SJSA1 (cell line): ENCODE data around the gene ASAP2. TPM values are rescaled to one million over a fixed set of nuclear protein-coding genes. Genes with fewer than 3 reads are reported as not detected.

Experiments used
- DNase-seq, 2 experiments: peaks; one replicate each; pipeline ENCODE4 v3.0.0-alpha.2; 2015 to 2020; ENCODE audit warnings: low spot score in 2 of 2, low read depth in 1 of 2
- H3K27ac ChIP-seq: fragments of 250-450 bp; sonication (Bioruptor Pico); 2 replicates; pipeline ENCODE4 v1.5.1; 2020; ENCODE audit warnings: mild to moderate bottlenecking, moderate library complexity
- H3K27me3 ChIP-seq: fragments of 250-450 bp; sonication (Bioruptor Pico); replicated peaks from 2 replicates; pipeline ENCODE4 v1.5.1; 2020; ENCODE audit warnings: mild to moderate bottlenecking, moderate library complexity
- H3K36me3 ChIP-seq: fragments of 250-450 bp; sonication (Bioruptor Pico); 2 replicates; pipeline ENCODE4 v1.5.1; 2020; ENCODE audit warnings: mild to moderate bottlenecking
- H3K4me1 ChIP-seq: fragments of 250-450 bp; sonication (Bioruptor Pico); replicated peaks from 2 replicates; pipeline ENCODE4 v1.6.1; 2021; ENCODE audit warnings: mild to moderate bottlenecking
- H3K4me3 ChIP-seq: fragments of 250-450 bp; sonication (Bioruptor Pico); 2 replicates; pipeline ENCODE4 v1.5.1; 2020; ENCODE audit warnings: mild to moderate bottlenecking
- H3K9me3 ChIP-seq: fragments of 250-450 bp; sonication (Bioruptor Pico); replicated peaks from 2 replicates; pipeline ENCODE4 v1.5.1; 2020; ENCODE audit warnings: mild to moderate bottlenecking
- total RNA-seq: library from RNA; depleted of rRNA; stranded (reverse); fragments of >200 nt; shearing (Covaris generic); gene quantifications from 2 replicates; pipeline ENCODE4 v1.2.3, GENCODE V29; 2014

The ASAP2 gene
- total RNA-seq, 1 experiment from 2014 or later: 15.5 TPM

DNA sequence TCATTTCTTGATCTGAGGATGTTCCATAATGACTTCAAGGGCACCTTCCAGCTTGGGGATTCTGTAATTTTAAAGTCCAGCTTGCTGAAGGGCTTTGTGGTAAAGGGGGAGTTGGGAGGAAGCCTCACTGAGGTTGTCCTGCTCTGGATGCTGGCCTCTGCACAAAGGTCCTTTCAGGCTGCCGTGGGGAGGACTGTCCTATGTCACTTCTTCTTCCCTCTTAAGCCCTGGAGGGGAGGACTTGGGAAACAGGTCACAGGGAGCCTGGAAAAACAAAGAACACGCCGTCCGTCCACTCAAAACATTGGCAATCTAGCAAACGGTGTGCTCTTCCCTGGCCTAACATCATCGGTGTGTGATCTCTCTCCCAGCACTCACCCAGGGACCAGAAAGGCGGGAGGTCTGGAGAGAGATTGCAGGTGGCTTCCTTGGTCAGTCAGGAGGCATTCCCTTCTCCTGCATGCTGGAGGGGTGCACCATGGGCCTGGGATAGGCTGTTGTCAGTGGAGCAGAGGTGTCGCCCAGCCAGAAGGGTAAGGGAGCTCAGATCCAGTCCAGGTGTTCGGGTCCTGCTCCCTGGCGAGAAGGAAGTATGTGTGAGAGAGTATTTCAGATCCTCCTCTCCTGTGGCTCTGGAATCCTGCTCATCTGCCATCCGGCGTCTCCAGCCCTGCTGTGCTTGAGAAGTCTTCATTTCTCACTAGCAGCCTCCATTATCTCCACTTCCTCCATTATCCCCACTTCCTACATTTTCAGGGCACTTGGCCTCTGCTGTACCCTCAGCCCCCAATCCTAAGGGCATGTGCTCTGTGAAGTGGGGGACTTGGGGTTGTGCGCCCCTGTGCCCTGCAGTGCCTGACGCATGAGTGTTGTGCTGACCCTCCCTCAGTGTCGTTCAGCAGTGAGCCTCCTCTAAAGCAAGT lies 20.1 kb downstream of the ASAP2 start:
- H3K4me1 ChIP-seq: peaks cover 49% of the 10 kb centered on the region
- H3K4me3 ChIP-seq: no peak overlapping the region
- no peaks in the 10 kb centered on the region for H3K27me3 ChIP-seq
- H3K36me3 ChIP-seq: no peaks in the 10 kb centered on the region
- no peak for DNase-seq
- no peaks in the 10 kb centered on the region for H3K9me3 ChIP-seq
- H3K27ac ChIP-seq: no peak overlapping the region

DNA sequence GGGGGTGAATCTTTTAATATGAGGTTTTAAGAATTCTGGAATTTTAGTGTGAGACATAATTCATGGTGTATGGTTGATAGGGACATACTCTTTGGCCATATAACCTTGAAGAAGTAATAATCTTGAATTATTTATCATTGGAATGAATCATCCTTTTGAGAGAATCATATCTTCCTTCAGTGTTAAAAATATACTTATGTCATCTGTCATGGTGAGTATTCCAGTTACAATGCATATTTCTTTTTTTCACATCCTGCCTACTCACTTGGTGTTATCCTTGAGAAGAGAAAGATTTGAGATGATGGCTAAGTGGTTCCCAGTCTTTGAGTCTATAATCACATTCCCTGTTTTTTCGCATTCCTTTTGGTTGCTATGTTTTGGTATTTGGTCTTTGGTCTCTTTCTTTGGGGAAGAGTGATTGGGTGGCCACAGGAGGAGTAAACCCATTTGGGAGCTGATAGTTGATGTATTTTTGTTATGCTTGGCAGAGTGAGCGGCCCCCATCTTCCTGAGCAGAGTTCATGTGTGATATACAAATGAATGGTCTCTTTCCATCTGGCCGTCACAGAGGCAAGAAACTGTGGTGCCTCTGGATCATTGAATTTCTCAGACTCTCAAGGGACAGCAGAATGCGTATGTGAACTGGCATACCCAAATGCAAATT lies 21.6 kb downstream of the ASAP2 start:
- H3K9me3 ChIP-seq: no peaks in the 10 kb centered on the region
- peaks cover 64% of the 10 kb centered on the region for H3K4me1 ChIP-seq
- H3K4me3 ChIP-seq: no peak overlapping the region
- H3K27me3 ChIP-seq: no peaks in the 10 kb centered on the region
- peak in 1 of 2 experiments; percentile 73 for DNase-seq
- no peaks in the 10 kb centered on the region for H3K36me3 ChIP-seq
- H3K27ac ChIP-seq: peak overlapping the region; percentile 43

DNA sequence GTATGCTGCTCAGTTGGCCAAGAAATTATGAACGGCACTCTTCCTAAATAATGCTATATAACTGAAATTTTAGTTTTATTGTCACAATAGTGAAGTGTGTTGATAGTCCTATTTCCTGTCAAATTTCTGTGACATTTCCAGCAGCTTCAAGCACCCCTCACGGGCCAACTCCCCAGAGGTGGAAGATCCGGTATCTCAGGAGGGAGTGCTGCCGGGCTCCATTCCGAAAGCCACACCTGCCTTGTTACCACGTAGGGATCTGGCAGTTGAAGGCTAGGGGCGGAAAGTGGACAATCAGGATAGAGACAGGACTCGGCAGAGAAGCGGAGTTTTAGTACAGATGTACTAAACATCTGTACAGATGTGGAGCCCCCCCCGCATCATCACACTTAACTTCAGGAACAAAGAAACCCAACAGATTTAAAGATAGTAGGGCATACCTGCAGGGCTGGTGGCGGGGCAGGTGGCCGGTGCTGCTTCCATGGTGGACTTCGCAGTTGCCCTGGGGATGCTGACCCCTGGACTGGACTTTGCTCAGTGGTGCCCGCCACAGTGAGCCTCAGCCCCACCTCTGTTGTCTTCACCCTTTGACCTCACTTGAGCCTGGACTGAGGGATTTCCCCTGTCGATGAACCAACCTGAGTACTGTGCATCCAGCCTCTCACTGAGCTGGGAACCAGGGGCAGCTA lies 22.3 kb downstream of the ASAP2 start:
- no peaks in the 10 kb centered on the region for H3K27me3 ChIP-seq

DNA sequence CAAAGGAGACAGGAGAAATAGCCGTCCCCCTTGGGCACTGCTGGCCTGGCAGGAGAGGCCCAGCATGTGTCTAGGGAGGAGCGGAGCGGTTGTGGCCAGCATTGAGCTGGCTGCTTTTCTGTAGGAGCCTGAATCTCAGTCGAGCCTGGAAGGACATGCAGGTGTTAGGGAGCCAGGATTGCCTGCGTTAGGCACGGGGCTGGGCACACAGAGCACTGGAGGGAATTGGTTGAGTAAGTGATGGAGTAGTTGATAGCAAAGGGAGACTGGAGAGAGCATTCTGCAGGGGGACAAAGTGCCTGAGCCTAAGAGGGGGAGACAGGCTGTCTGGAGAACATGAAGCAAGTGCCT lies 22.8 kb downstream of the ASAP2 start:
- Histone ChIP-seq H3K27me3 (no peaks in the 10 kb centered on the region), H3K36me3 (no peaks in the 10 kb centered on the region), H3K27ac (no peak overlapping the region), H3K4me3 (no peak overlapping the region), H3K4me1 (peaks cover 76% of the 10 kb centered on the region), H3K9me3 (no peaks in the 10 kb centered on the region)
- no peak for DNase-seq

More for the DNA sequence above, 22.3 kb downstream of the ASAP2 start:
- Histone ChIP-seq H3K9me3 (no peaks in the 10 kb centered on the region), H3K4me1 (peaks cover 71% of the 10 kb centered on the region), H3K36me3 (no peaks in the 10 kb centered on the region), H3K4me3 (no peak overlapping the region), H3K27ac (peak overlapping the region; percentile 43)
- DNase-seq: no peak

DNA sequence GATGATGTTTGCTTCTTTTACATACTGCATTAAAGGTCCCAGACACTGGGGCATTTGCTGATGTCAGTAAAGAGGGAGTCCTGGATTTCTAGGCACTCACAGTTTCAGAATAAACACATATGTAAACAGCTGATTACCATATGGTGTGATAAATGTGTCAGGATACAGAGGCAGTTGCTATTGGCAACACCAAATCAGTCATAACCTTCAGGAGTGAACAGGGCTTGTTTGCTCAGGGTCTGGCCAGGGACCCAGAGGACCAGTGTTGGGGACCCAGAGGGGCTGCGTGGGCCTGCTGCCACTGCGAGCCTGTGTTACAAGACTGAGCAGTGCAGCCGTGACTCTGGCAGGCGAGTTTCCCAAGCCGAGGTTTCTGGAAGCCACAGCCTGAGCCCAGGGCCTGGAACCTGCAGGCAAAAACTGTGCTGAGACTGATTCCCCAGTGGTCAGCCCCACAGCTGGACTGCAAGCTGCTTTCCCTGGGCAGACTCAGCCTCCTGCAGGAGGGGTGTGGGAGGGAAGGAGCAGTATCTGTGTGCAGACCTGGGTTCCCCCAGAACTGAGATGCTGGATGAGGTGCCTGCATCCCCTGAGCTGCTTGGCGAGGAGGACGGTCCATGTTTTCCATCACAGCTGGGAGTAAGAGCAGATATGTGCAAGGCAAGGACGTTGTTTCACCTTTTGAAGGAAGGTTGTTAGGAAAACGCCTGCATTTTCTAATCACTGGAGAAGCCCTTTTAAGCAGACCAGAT lies 23.6 kb downstream of the ASAP2 start:
- Histone ChIP-seq H3K36me3 (no peaks in the 10 kb centered on the region), H3K9me3 (no peaks in the 10 kb centered on the region), H3K4me3 (no peak overlapping the region), H3K27me3 (no peaks in the 10 kb centered on the region), H3K27ac (no peak overlapping the region), H3K4me1 (peaks cover 84% of the 10 kb centered on the region)
- no peak for DNase-seq

DNA sequence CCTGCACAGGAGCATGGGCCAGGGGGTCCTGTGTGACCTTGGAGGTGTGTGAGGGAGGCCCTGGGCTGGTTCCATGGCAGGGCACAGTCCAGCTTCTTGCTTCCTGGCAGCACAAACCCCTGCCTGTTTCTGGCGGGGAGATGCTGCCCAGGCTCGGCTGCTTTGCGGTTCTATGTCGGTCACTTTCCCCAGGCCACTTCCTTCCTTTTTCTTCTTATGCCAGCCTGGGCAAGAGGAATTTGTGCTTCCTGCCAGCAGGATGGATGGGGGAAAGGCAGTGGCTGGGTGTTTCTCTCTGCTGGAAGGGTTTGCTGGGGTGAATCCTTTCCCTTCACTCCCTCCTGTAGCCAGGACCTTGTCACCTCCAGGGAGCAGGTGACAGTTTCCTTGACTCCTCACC lies 24.3 kb downstream of the ASAP2 start:
- DNase-seq: no peak
- Histone ChIP-seq H3K27ac (no peak overlapping the region), H3K9me3 (no peaks in the 10 kb centered on the region), H3K4me1 (peaks cover 90% of the 10 kb centered on the region), H3K4me3 (no peak overlapping the region), H3K27me3 (no peaks in the 10 kb centered on the region), H3K36me3 (no peaks in the 10 kb centered on the region)

DNA sequence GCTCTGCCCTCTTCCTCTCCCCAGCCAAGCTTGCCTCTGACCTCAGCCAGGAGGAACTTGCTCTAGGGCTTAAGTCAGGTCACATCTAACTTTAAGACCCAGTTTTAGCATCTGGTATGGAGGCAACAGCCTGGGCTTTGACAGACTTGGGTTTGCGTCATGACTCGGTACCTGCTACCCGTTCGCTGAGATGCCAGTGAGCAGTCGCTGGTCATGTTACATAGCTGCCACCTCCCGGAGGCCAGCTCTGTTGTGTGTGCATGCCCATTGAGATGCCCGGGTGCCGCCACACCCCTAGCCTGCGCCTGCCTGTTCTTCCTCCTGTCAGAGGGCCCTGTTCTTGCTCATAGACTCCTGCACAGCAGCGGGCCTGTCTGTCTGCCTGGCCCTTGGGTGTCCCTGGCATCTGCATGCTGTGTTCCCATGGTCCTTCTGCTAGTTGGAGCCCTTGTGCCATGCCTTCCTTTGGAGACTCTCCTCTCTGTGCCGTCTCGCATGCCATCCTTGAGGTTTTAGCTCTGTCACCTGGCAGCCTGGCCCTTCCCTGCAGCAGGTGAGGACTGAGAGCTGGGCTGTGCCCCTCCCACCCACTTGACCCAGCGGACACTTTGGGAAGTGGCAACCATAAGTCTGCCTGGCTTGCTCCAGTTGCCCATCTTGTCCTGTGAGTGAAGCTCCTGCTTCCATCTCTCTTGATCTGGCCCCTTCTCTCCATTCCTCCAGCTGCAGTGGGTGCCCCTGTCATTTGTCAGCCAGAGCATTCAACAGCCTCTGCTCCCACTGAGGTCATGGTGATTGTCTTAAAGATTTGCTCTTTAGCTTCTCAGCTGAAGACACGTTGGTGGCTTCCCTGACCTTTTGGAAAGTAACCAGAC lies 24.9 kb downstream of the ASAP2 start:
- Histone ChIP-seq H3K4me1 (peaks cover 97% of the 10 kb centered on the region), H3K27ac (no peak overlapping the region), H3K27me3 (no peaks in the 10 kb centered on the region), H3K36me3 (no peaks in the 10 kb centered on the region), H3K9me3 (no peaks in the 10 kb centered on the region), H3K4me3 (no peak overlapping the region)
- DNase-seq: no peak

DNA sequence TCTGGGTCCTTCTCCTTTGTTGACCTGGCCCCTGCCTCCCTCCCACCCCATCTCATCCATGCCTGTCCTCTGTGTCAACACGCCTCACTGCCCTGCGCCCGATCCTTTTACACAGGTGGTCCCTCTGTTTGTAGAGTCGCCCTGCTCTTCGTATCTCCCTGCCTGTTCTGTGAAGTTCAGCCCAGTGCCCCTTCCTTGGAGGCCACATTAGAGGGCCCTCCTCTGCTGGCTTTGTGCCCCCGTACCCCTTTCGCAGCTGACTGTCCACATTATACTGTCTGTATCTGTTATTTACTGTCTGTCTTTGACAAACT lies 25.5 kb downstream of the ASAP2 start:
- Histone ChIP-seq H3K27me3 (no peaks in the 10 kb centered on the region), H3K27ac (peak overlapping the region; percentile 87; the same call in 1 of the 2 replicates), H3K36me3 (no peaks in the 10 kb centered on the region), H3K9me3 (no peaks in the 10 kb centered on the region), H3K4me1 (peaks cover 100% of the 10 kb centered on the region), H3K4me3 (no peak overlapping the region)
- no peak for DNase-seq

DNA sequence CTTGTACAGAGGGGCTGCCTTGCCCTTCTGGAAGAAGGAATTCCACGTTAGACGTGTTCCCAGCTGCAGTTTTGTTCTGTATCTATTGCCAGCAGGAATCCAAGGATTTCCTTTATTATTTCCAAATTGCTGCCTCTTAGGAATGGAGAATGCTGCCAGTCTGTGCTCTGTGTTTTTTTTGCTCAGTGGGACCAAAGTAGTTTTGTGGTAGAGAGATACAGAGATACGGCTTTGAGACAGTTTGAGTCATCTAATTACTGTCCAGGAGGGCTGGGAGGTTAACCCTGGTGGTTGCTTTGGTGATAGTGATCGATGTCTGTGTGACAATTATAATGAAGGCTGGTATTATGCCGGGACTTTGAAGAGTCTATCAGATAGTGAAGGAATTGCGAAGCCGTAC lies 26.3 kb downstream of the ASAP2 start:
- no peak overlapping the region for H3K4me3 ChIP-seq
- H3K36me3 ChIP-seq: no peaks in the 10 kb centered on the region
- H3K4me1 ChIP-seq: peaks cover 100% of the 10 kb centered on the region
- peak overlapping the region; percentile 87 for H3K27ac ChIP-seq
- H3K27me3 ChIP-seq: no peaks in the 10 kb centered on the region
- H3K9me3 ChIP-seq: no peaks in the 10 kb centered on the region
- DNase-seq: peak in 1 of 2 experiments; percentile 41

DNA sequence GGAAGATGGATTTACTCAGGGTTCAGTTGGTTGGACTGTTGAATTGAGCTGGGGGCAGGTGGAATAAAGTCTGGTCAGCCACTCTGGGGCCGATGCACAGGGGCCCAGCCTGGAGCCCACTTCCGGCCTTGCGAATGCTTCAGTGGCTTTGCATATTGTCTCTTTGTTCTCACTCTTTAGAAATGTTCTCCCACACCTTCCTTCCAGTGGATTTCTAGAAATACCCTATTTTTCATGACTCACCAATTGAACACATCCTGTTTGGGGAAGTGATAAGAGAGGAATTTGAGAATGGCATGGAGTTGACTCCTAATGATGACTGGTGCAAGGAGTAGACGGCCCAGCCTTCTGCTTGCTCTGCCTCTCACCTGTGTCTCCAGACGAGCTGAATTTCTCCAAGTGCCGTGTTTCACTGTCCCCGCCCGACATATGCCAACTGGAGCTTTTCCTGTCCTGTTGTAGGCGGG lies 28.1 kb downstream of the ASAP2 start:
- peak; percentile 91 to 96 for DNase-seq

DNA sequence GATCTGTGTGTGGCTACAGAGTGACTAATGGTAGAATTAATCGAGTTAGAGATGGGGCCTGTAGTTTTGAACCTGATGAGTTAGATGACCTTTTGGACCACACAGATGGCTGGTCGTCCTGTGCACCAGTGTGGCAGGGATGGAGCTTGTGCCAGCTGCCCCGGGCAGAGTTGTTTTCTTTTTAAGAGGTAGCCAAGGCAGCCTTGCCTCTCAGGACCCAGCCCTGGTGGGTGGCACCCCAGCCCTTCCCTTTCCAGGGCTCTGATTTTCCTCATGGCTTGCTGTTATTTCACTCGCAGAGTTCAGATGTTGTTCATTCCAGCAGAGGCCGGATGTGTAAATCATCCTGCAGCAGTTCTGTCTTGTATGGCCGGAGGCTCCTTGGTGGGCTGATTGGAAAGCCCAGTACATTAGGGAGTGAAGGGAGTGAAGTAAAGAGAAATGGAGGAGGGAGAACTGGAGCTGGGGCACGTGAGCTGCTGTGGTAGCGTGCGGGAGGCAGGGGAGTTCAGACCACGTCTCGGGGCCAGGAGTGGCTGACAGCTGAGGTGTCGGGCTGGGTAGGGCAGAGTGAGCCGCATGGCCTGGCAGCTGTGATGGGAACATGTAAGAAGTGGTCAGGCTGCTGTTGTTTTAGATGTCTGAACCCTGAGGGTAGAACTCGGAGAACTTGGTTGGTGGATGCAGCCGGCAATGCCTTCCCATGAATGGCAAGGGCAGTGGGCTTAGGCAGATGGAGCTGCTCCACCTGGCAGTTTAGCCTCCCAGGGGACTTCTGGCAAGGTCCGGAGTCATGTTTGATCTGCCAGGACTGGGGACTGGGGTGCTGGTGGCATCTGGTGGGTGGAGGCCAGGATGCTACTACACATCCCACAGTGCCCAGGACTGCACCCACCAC lies 28.8 kb downstream of the ASAP2 start:
- Histone ChIP-seq H3K4me1 (peaks cover 91% of the 10 kb centered on the region), H3K27ac (peak overlapping the region; percentile 87), H3K36me3 (no peaks in the 10 kb centered on the region), H3K4me3 (peak overlapping the region; percentile 8; the same call in 1 of the 2 replicates), H3K9me3 (no peaks in the 10 kb centered on the region), H3K27me3 (no peaks in the 10 kb centered on the region)
- DNase-seq: peak in 1 of 2 experiments; percentile 90

More for the DNA sequence above, 28.1 kb downstream of the ASAP2 start:
- Histone ChIP-seq H3K9me3 (no peaks in the 10 kb centered on the region), H3K4me1 (peaks cover 98% of the 10 kb centered on the region), H3K27me3 (no peaks in the 10 kb centered on the region), H3K36me3 (no peaks in the 10 kb centered on the region), H3K27ac (peak overlapping the region; percentile 87), H3K4me3 (no peak overlapping the region)

DNA sequence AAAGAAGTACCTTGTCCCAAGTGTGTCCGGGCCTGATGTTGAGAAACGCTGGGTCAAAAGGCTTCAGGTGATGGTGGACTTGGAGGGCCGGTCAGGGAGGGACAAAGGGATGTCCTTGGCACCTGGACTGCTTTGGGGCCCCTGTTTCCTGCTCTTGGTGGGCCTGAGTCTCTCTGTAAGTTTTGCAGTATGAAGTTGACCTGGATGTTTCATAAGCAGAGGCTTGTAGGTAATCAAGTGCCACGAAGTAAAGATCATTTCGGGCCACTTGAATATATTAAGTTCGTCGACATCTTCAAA lies 29.4 kb downstream of the ASAP2 start:
- Histone ChIP-seq H3K36me3 (no peaks in the 10 kb centered on the region), H3K27me3 (no peaks in the 10 kb centered on the region), H3K4me1 (peaks cover 85% of the 10 kb centered on the region), H3K9me3 (no peaks in the 10 kb centered on the region), H3K27ac (peak overlapping the region; percentile 87), H3K4me3 (peak overlapping the region; percentile 8; the same call in 1 of the 2 replicates)
- no peak for DNase-seq
